GM12878 (cell line): ENCODE results near the gene ZNF407. TPM values are rescaled to one million over a fixed set of nuclear protein-coding genes. Genes with fewer than 3 reads are reported as not detected.

ENCODE experiments used
- ATAC-seq: fragments of 200-7000 bp; cut with Tn5 transposase; 3 replicates; pipeline ENCODE4 v1.9.1; 2020; ENCODE audit warnings: mild to moderate bottlenecking, moderate library complexity
- BruUV-seq: library from RNA; stranded (reverse); fragments of 400-500 nt; replicated peaks from 2 replicates; lab custom pipeline; 2021; lab: Mats Ljungman, UMichigan
- CTCF ChIA-PET: fragments of 300-600 bp; sonication (Branson Sonifier 250); formaldehyde crosslinking; extraction: SDS; loops from one replicate; lab custom pipeline; 2021; ENCODE audit warnings: inconsistent platforms; lab: Yijun Ruan, JAX
- POLR2A ChIA-PET: fragments of 350-600 bp; formaldehyde crosslinking; extraction: SDS; loops from one replicate; lab custom pipeline; 2021; ENCODE audit warnings: inconsistent platforms; lab: Charles Lee
- RAD21 ChIA-PET: fragments of 300-600 bp; sonication (Branson Sonifier 250); formaldehyde crosslinking; loops from one replicate; lab custom pipeline; 2023; ENCODE audit warnings: antibody characterized with exemption; ENCODE audit not compliant: unreplicated experiment; lab: Charles Lee
- SMC1A ChIA-PET: fragments of 300-600 bp; sonication (Branson Sonifier 250); formaldehyde crosslinking; loops from one replicate; lab custom pipeline; 2023; ENCODE audit not compliant: unreplicated experiment, uncharacterized antibody; lab: Charles Lee
- DNase-seq: peaks from one replicate; pipeline ENCODE4 v3.0.0-alpha.2; 2011; ENCODE audit warnings: low read depth, low spot score
- FAIRE-seq: peaks from 3 replicates; lab custom pipeline; 2011; peaks lifted over from hg19 to GRCh38; lab: Jason Lieb, UNC
- H2AFZ ChIP-seq: 2 replicates; pipeline ENCODE4 v1.6.0; 2011; ENCODE audit warnings: low read depth, low read length, control low read depth; ENCODE audit not compliant: control insufficient read depth
- H3K27ac ChIP-seq: 2 replicates; pipeline ENCODE4 v1.5.1; 2011; ENCODE audit warnings: control low read depth; ENCODE audit not compliant: control insufficient read depth, insufficient read depth
- H3K27me3 ChIP-seq, 2 experiments: replicated peaks in 1 of 2; 2 replicates each; pipeline versions ENCODE4 v1.6.0 to v1.6.1; 2011; ENCODE audit warnings: low read length in 1 of 2; ENCODE audit not compliant: control insufficient read depth in 2 of 2, insufficient read depth in 2 of 2
- H3K36me3 ChIP-seq, 2 experiments: 2 replicates each; pipeline ENCODE4 v1.5.1; 2011; ENCODE audit warnings: low read length in 1 of 2; ENCODE audit not compliant: control insufficient read depth in 2 of 2, insufficient read depth in 2 of 2
- H3K4me1 ChIP-seq: 2 replicates; pipeline ENCODE4 v1.6.1; 2011; ENCODE audit warnings: mild to moderate bottlenecking, low read length, moderate library complexity, mixed read lengths; ENCODE audit not compliant: control insufficient read depth, insufficient read depth
- H3K4me2 ChIP-seq: 2 replicates; pipeline ENCODE4 v1.6.0; 2011; ENCODE audit warnings: control low read depth; ENCODE audit not compliant: control insufficient read depth, insufficient read depth
- H3K4me3 ChIP-seq: fragments of 200-600 bp; sonication (generic); 2 replicates; pipeline ENCODE4 v1.5.1; 2016
- H3K79me2 ChIP-seq: 2 replicates; pipeline ENCODE4 v1.6.0; 2011; ENCODE audit warnings: low read length; ENCODE audit not compliant: control insufficient read depth, insufficient read depth
- H3K9ac ChIP-seq: 2 replicates; pipeline ENCODE4 v1.8.0; 2011; ENCODE audit warnings: low read length, control low read depth, mixed read lengths; ENCODE audit not compliant: control insufficient read depth, insufficient read depth
- H3K9me3 ChIP-seq: replicated peaks from 3 replicates; pipeline ENCODE4 v1.5.1; 2011; ENCODE audit warnings: mild to moderate bottlenecking, low read length; ENCODE audit not compliant: control insufficient read depth, insufficient read depth
- H4K20me1 ChIP-seq: 2 replicates; pipeline ENCODE4 v1.6.0; 2011; ENCODE audit not compliant: control insufficient read depth, insufficient read depth
- CHD2 ChIP-seq: IDR thresholded peaks from 2 replicates; pipeline ENCODE4 v1.6.1; 2011; ENCODE audit warnings: low read depth, low read length, improper control_type of control experiment, borderline replicate concordance
- EED ChIP-seq: sonication (generic); IDR thresholded peaks from 2 replicates; pipeline ENCODE4 v1.6.1; 2016; ENCODE audit warnings: antibody characterized with exemption, low read depth
- EP300 ChIP-seq, 2 experiments: fragments of 150-350 bp in 1 of 2; IDR thresholded peaks; 2 replicates each; pipeline ENCODE4 v1.6.1; 2011 to 2012; ENCODE audit warnings: low read depth in 2 of 2, low read length in 2 of 2, borderline replicate concordance in 1 of 2, improper control_type of control experiment in 1 of 2, inconsistent platforms in 1 of 2; ENCODE audit not compliant: control insufficient read depth in 1 of 2
- FOXK2 ChIP-seq: fragments of 450-650 bp; IDR thresholded peaks from 2 replicates; pipeline ENCODE4 v1.6.1; 2017; ENCODE audit warnings: mild to moderate bottlenecking, moderate library complexity
- GATAD2B ChIP-seq: fragments of 450-650 bp; conservative IDR thresholded peaks from 2 replicates; pipeline ENCODE4 v1.6.1; 2017; ENCODE audit warnings: low read depth, mild to moderate bottlenecking, moderate library complexity
- IRF4 ChIP-seq: IDR thresholded peaks from 2 replicates; pipeline ENCODE4 v1.6.1; 2011; ENCODE audit warnings: low read depth, low read length
- IRF5 ChIP-seq: fragments of 450-650 bp; IDR thresholded peaks from 2 replicates; pipeline ENCODE4 v1.6.1; 2017; ENCODE audit warnings: borderline replicate concordance
- MEF2A ChIP-seq: IDR thresholded peaks from 2 replicates; pipeline ENCODE4 v1.6.1; 2011; ENCODE audit warnings: low read depth, mild to moderate bottlenecking, low read length, moderate library complexity; ENCODE audit not compliant: insufficient read depth
- RAD21 ChIP-seq: IDR thresholded peaks from 2 replicates; pipeline ENCODE4 v1.6.1; 2011; ENCODE audit warnings: mild to moderate bottlenecking, low read depth, low read length, moderate library complexity; ENCODE audit not compliant: insufficient read depth
- RUNX3 ChIP-seq: IDR thresholded peaks from 2 replicates; pipeline ENCODE4 v1.6.1; 2012; ENCODE audit warnings: low read length, inconsistent platforms
- USF1 ChIP-seq: IDR thresholded peaks from 2 replicates; pipeline ENCODE4 v1.6.1; 2011; ENCODE audit warnings: borderline replicate concordance, low read depth, mild to moderate bottlenecking, moderate library complexity, mixed read lengths, low read length; ENCODE audit not compliant: insufficient read depth; ENCODE audit errors: extremely low read length
- WRNIP1 ChIP-seq: IDR thresholded peaks from 2 replicates; pipeline ENCODE4 v1.6.1; 2011; ENCODE audit warnings: low read depth, low read length, improper control_type of control experiment, borderline replicate concordance
- ZBED1 ChIP-seq: IDR thresholded peaks from 2 replicates; pipeline ENCODE4 v1.6.1; 2016; ENCODE audit warnings: borderline replicate concordance
- ZBTB11 ChIP-seq: fragments of 450-650 bp; formaldehyde crosslinking; IDR thresholded peaks from 2 replicates; pipeline ENCODE4 v1.5.0; 2022; ENCODE audit warnings: mild to moderate bottlenecking, missing genetic modification characterization
- ZNF384 ChIP-seq: IDR thresholded peaks from 2 replicates; pipeline ENCODE4 v1.6.1; 2012; ENCODE audit warnings: low read depth, mild to moderate bottlenecking, low read length, improper control_type of control experiment, borderline replicate concordance
- WGBS: methylation state at CpG from one replicate; pipeline ENCODE4 v1.1.6; 2016; ENCODE audit warnings: low lambda C conversion rate; ENCODE audit not compliant: insufficient replicate concordance, insufficient coverage; ENCODE audit errors: missing lambda C conversion rate; 5-methylcytosine and 5-hydroxymethylcytosine counted together
- in situ Hi-C: fragments of 300-500 bp; cut with MboI; formaldehyde crosslinking; loops from 9 replicates; pipeline ENCODE4 v1.14.3; 2018; ENCODE audit warnings: mixed read lengths
- intact Hi-C: fragments of 100-400 bp; cut with micrococcal nuclease; formaldehyde crosslinking; loops from one replicate; pipeline ENCODE4 v1.14.2; 2022; ENCODE audit not compliant: unreplicated experiment
- polyA plus RNA-seq, 11 experiments: library from polyadenylated mRNA; depleted of rRNA in 4 of 11; unstranded in 6 of 11; stranded (reverse) in 5 of 11; fragments of >200 nt; fragmentation: Nextera tagmentation in 4 of 11; fragmentation: Illumina TruSeq in 1 of 11; extraction: Ambion mirVana in 4 of 11; extraction: Trizol in 1 of 11; gene quantifications; 1 replicate in 1 of 11; 2 replicates in 10 of 11; pipeline versions ENCODE4 v1.2.1 to v1.2.3, GENCODE V29; 2011 to 2016; ENCODE audit warnings: inconsistent platforms in 2 of 11, missing spikeins in 2 of 11, low read depth in 1 of 11
- total RNA-seq, 4 experiments: library from RNA; depleted of rRNA in 3 of 4; stranded (reverse); fragments of >200 nt in 3 of 4; fragmentation: Illumina TruSeq in 1 of 4; extraction: Trizol in 1 of 4; gene quantifications; 2 replicates each; pipeline versions ENCODE4 v1.2.1 to v1.2.3, GENCODE V29; 2013 to 2021

The ZNF407 gene
- total and polyA plus RNA-seq, 10 of the 15 experiments (the other 5 are each of a cell fraction or from before 2014, with no cell fraction given) = 0.69 to 11.6 (median 5.3) TPM

GRCh38 chr18:74626049-74626874 is 28.6 kb downstream of the ZNF407 start:
- ChIA-PET RAD21 (no interaction called here), CTCF (interaction anchor here (1.0 kb wide), 1 partner anchor 11 kb away, joined by 4 read pairs; no protein-coding TSS in a partner anchor), SMC1A (no interaction called here), POLR2A (no interaction called here)
- DNase-seq (no peak), FAIRE-seq (no peak), ATAC-seq (no peak)
- Histone ChIP-seq H3K79me2 (no peaks in the 10 kb centered on the region; the same call in 1 of the 2 replicates), H4K20me1 (no peaks in the 10 kb centered on the region), H3K27me3 (no peaks in the 10 kb centered on the region), H3K4me1 (no peaks in the 10 kb centered on the region), H3K9ac (no peak overlapping the region), H2AFZ (no peak overlapping the region)
- BruUV-seq = no TSS peak
- TF ChIP-seq EP300 (IDR thresholded peaks at IDR 0.05; ENCODE audit: borderline replicate concordance in 1 of 2, control insufficient read depth in 1 of 2, low read depth in 2 of 2, low read length in 2 of 2) (no peak), MEF2A (no peak), GATAD2B (no peak), CHD2 (no peak), RAD21 (no peak), EED (no peak), ZBED1 (no peak), IRF4 (no peak), ZBTB11 (no peak), RUNX3 (no peak), ZNF384 (no peak), USF1 (no peak), IRF5 (no peak), FOXK2 (no peak), WRNIP1 (no peak)
- TF ChIP-seq, all 136 proteins: peak for 0
- in situ Hi-C loops (loop anchor here (25.0 kb wide), 1 partner anchor 1736 kb away; no protein-coding TSS in a partner anchor), intact Hi-C loops (no loop called here)
- no peak overlapping the region for H3K4me3 ChIP-seq
- no peaks in the 10 kb centered on the region for H3K9me3 ChIP-seq
- H3K36me3 ChIP-seq = no peaks in the 10 kb centered on the region; a peak in 2 of 4 replicates
- 96% methylated on average over 9 of the region's 9 CpGs for WGBS
- no peak overlapping the region for H3K27ac ChIP-seq
- no peak overlapping the region for H3K4me2 ChIP-seq
